Mesendoderm (in vitro differentiated cells): ENCODE results near the gene UBE2B.

Source experiments
- DNase-seq: peaks from one replicate; pipeline ENCODE4 v3.0.0; 2013
- H2AK5ac ChIP-seq: 2 replicates; pipeline ENCODE4 v1.6.1; 2013; ENCODE audit warnings: low read length, inconsistent platforms
- H2BK120ac ChIP-seq: 2 replicates; pipeline ENCODE4 v1.6.1; 2013; ENCODE audit warnings: low read depth, mild to moderate bottlenecking, low read length, moderate library complexity, mixed read lengths
- H2BK15ac ChIP-seq: replicated peaks from 2 replicates; pipeline ENCODE4 v1.6.1; 2013; ENCODE audit warnings: low read depth, mild to moderate bottlenecking, moderate library complexity
- H2BK5ac ChIP-seq: 2 replicates; pipeline ENCODE4 v1.6.1; 2013; ENCODE audit warnings: low read length, inconsistent platforms
- H3K18ac ChIP-seq: 2 replicates; pipeline ENCODE4 v1.6.1; 2013; ENCODE audit warnings: mild to moderate bottlenecking, low read length, mixed read lengths
- H3K23ac ChIP-seq: one replicate; pipeline ENCODE4 v1.6.1; 2013; ENCODE audit warnings: low read length
- H3K27ac ChIP-seq: 2 replicates; pipeline ENCODE4 v1.5.1; 2013; ENCODE audit warnings: low read depth, mild to moderate bottlenecking, inconsistent platforms, low read length, moderate library complexity
- H3K27me3 ChIP-seq: 2 replicates; pipeline ENCODE4 v1.6.1; 2013; ENCODE audit warnings: low read length, control low read depth, mild to moderate bottlenecking, inconsistent platforms; ENCODE audit not compliant: insufficient read depth, poor library complexity
- H3K36me3 ChIP-seq: 2 replicates; pipeline ENCODE4 v1.6.1; 2013; ENCODE audit warnings: low read length, inconsistent platforms; ENCODE audit not compliant: control insufficient read depth, insufficient read depth
- H3K4ac ChIP-seq: one replicate; pipeline ENCODE4 v1.6.1; 2013; ENCODE audit warnings: low read depth, mild to moderate bottlenecking, low read length, moderate library complexity
- H3K4me1 ChIP-seq: 2 replicates; pipeline ENCODE4 v1.6.1; 2013; ENCODE audit warnings: low read depth, low read length, inconsistent platforms; ENCODE audit not compliant: control insufficient read depth
- H3K4me2 ChIP-seq: 2 replicates; pipeline ENCODE4 v1.6.1; 2013; ENCODE audit warnings: low read length
- H3K4me3 ChIP-seq: 2 replicates; pipeline ENCODE4 v1.5.1; 2013; ENCODE audit warnings: mild to moderate bottlenecking, low read length
- H3K56ac ChIP-seq: one replicate; pipeline ENCODE4 v1.6.1; 2013; ENCODE audit warnings: low read length
- H3K79me1 ChIP-seq: 2 replicates; pipeline ENCODE4 v1.6.1; 2013; ENCODE audit warnings: low read length, inconsistent platforms
- H3K79me2 ChIP-seq: 2 replicates; pipeline ENCODE4 v1.6.1; 2013; ENCODE audit warnings: mild to moderate bottlenecking, low read length; ENCODE audit not compliant: control insufficient read depth, insufficient read depth
- H3K9ac ChIP-seq: 2 replicates; pipeline ENCODE4 v1.6.1; 2013; ENCODE audit warnings: low read length, inconsistent platforms
- H4K5ac ChIP-seq: one replicate; pipeline ENCODE4 v1.6.1; 2013; ENCODE audit warnings: low read length
- H4K8ac ChIP-seq: one replicate; pipeline ENCODE4 v1.6.1; 2013; ENCODE audit warnings: low read depth, mild to moderate bottlenecking, control low read depth, low read length, moderate library complexity
- WGBS: extraction: QIAGEN DNeasy Blood & Tissue Kit; methylation state at CpG from one replicate; pipeline ENCODE4 v1.1.7; 2013; ENCODE audit warnings: low lambda C conversion rate, missing lambda C conversion rate; ENCODE audit not compliant: insufficient coverage; ENCODE audit errors: extremely low coverage; 5-methylcytosine and 5-hydroxymethylcytosine counted together

The UBE2B gene

GRCh38 chr5:134383980-134384697, 12.8 kb downstream of the UBE2B start:
- no peak overlapping the region for H4K5ac ChIP-seq
- no peak overlapping the region for H4K8ac ChIP-seq
- H3K27me3 ChIP-seq: no peaks in the 10 kb centered on the region
- H3K79me1 ChIP-seq: peaks cover 4% of the 10 kb centered on the region
- H3K4me3 ChIP-seq: no peak overlapping the region
- no peak overlapping the region for H3K27ac ChIP-seq
- peaks cover 3% of the 10 kb centered on the region for H3K79me2 ChIP-seq
- H2BK15ac ChIP-seq: no peak overlapping the region
- no CpG with 5 or more reads among the region's 4 CpGs for WGBS
- H3K4me2 ChIP-seq: no peak overlapping the region
- peaks cover 10% of the 10 kb centered on the region for H3K36me3 ChIP-seq
- no peak overlapping the region for H3K23ac ChIP-seq
- no peak overlapping the region for H3K4ac ChIP-seq
- no peak overlapping the region for H2AK5ac ChIP-seq
- no peaks in the 10 kb centered on the region for H3K4me1 ChIP-seq
- H3K9ac ChIP-seq: no peak overlapping the region
- H3K56ac ChIP-seq: no peak overlapping the region
- DNase-seq: no peak
- no peak overlapping the region for H2BK5ac ChIP-seq
- H2BK120ac ChIP-seq: no peak overlapping the region
- no peak overlapping the region for H3K18ac ChIP-seq

GRCh38 chr5:134387443-134387842, 16.1 kb downstream of the UBE2B start:
- Histone ChIP-seq H4K5ac (no peak overlapping the region), H3K4ac (no peak overlapping the region), H3K27me3 (no peaks in the 10 kb centered on the region), H4K8ac (no peak overlapping the region), H3K79me2 (peaks cover 3% of the 10 kb centered on the region), H3K18ac (no peak overlapping the region), H2BK120ac (no peak overlapping the region), H3K4me1 (no peaks in the 10 kb centered on the region), H3K23ac (no peak overlapping the region), H3K4me3 (no peak overlapping the region), H3K79me1 (peaks cover 2% of the 10 kb centered on the region), H3K27ac (no peak overlapping the region), H3K56ac (no peak overlapping the region), H2BK15ac (no peak overlapping the region), H3K36me3 (peaks cover 8% of the 10 kb centered on the region), H2AK5ac (no peak overlapping the region), H3K4me2 (no peak overlapping the region), H3K9ac (no peak overlapping the region), H2BK5ac (no peak overlapping the region)
- WGBS: no CpG with 5 or more reads among the region's 1 CpG
- no peak for DNase-seq

GRCh38 chr5:134392301-134392700, 20.9 kb downstream of the UBE2B start:
- Histone ChIP-seq H3K18ac (no peak overlapping the region), H3K4ac (no peak overlapping the region), H3K27me3 (no peaks in the 10 kb centered on the region), H4K8ac (no peak overlapping the region), H3K79me1 (no peaks in the 10 kb centered on the region), H3K56ac (no peak overlapping the region), H3K9ac (no peak overlapping the region), H2BK5ac (no peak overlapping the region), H4K5ac (no peak overlapping the region), H3K4me3 (no peak overlapping the region), H3K27ac (no peak overlapping the region), H2BK15ac (no peak overlapping the region), H2BK120ac (no peak overlapping the region), H3K36me3 (peaks cover 6% of the 10 kb centered on the region), H2AK5ac (no peak overlapping the region), H3K4me2 (no peak overlapping the region), H3K79me2 (no peaks in the 10 kb centered on the region), H3K4me1 (no peaks in the 10 kb centered on the region), H3K23ac (no peak overlapping the region)
- no CpG with 5 or more reads among the region's 2 CpGs for WGBS
- no peak for DNase-seq

- no peak overlapping the region for H2BK15ac ChIP-seq
These were observed 23.6 kb downstream of the UBE2B start for GRCh38 chr5:134394932-134395331.

DNA sequence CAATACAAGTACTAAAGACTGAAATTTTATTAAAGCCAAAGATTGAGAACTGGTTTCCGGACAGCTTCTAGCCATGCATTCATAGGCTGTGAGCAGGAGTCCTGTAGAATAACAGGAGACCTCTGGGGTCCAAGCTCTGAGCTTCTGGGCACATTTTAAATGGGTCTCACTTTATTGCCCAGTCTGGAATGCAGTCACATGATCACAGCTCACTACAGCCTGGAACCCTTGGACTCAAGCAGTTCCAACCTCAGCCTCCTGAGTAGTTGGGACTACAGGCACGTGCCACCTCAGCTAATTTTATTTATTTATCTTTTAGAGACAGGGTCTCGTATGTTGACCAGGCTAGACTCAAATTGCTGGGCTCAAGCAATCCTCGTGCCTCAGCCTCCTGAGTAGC, 24.9 kb downstream of the UBE2B start:
- H3K18ac ChIP-seq: no peak overlapping the region
- no peak overlapping the region for H4K5ac ChIP-seq
- DNase-seq: no peak
- no peak overlapping the region for H2BK5ac ChIP-seq
- H4K8ac ChIP-seq: no peak overlapping the region
- no peak overlapping the region for H3K9ac ChIP-seq
- H3K79me1 ChIP-seq: no peaks in the 10 kb centered on the region
- no peak overlapping the region for H2AK5ac ChIP-seq
- WGBS: no CpG with 5 or more reads among the region's 4 CpGs
- H3K79me2 ChIP-seq: no peaks in the 10 kb centered on the region
- H3K4me2 ChIP-seq: no peak overlapping the region
- H3K36me3 ChIP-seq: peaks cover 2% of the 10 kb centered on the region
- H3K56ac ChIP-seq: no peak overlapping the region
- H3K4me1 ChIP-seq: no peaks in the 10 kb centered on the region
- no peak overlapping the region for H2BK15ac ChIP-seq
- H3K27ac ChIP-seq: no peak overlapping the region
- H2BK120ac ChIP-seq: no peak overlapping the region
- H3K4ac ChIP-seq: no peak overlapping the region
- H3K23ac ChIP-seq: no peak overlapping the region
- no peak overlapping the region for H3K4me3 ChIP-seq
- no peaks in the 10 kb centered on the region for H3K27me3 ChIP-seq

More at GRCh38 chr5:134394932-134395331, 23.6 kb downstream of the UBE2B start:
- Histone ChIP-seq H3K4me3 (no peak overlapping the region), H3K79me1 (no peaks in the 10 kb centered on the region), H3K4me2 (no peak overlapping the region), H2AK5ac (no peak overlapping the region), H3K79me2 (no peaks in the 10 kb centered on the region), H3K18ac (no peak overlapping the region), H2BK120ac (no peak overlapping the region), H3K4me1 (no peaks in the 10 kb centered on the region), H3K23ac (no peak overlapping the region), H3K27me3 (no peaks in the 10 kb centered on the region), H3K4ac (no peak overlapping the region), H2BK5ac (no peak overlapping the region), H3K36me3 (peaks cover 2% of the 10 kb centered on the region), H4K5ac (no peak overlapping the region), H3K27ac (no peak overlapping the region), H3K56ac (no peak overlapping the region), H4K8ac (no peak overlapping the region), H3K9ac (no peak overlapping the region)
- no CpG with 5 or more reads among the region's 7 CpGs for WGBS
- DNase-seq: peak; percentile 84

- Histone ChIP-seq H3K79me1 (no peaks in the 10 kb centered on the region), H3K23ac (no peak overlapping the region), H3K56ac (no peak overlapping the region), H2BK15ac (no peak overlapping the region), H3K4me2 (no peak overlapping the region), H3K4me1 (no peaks in the 10 kb centered on the region), H3K4me3 (no peak overlapping the region), H3K27ac (no peak overlapping the region), H3K18ac (no peak overlapping the region), H2BK120ac (no peak overlapping the region), H3K4ac (no peak overlapping the region), H3K79me2 (no peaks in the 10 kb centered on the region), H4K8ac (no peak overlapping the region), H3K27me3 (no peaks in the 10 kb centered on the region), H3K36me3 (peaks cover 2% of the 10 kb centered on the region), H2BK5ac (no peak overlapping the region), H4K5ac (no peak overlapping the region), H2AK5ac (no peak overlapping the region), H3K9ac (no peak overlapping the region)
- DNase-seq: no peak
- WGBS: no CpG with 5 or more reads among the region's 2 CpGs
These were observed 25.8 kb downstream of the UBE2B start for GRCh38 chr5:134397196-134397595.
